Sigmoid colon (tissue), 7 donors: ENCODE data around the gene HSPB7. TPM values are rescaled to one million over a fixed set of nuclear protein-coding genes. Genes with fewer than 3 reads are reported as not detected.

Experiments
- DNase-seq: peaks from one replicate; pipeline ENCODE4 v3.0.0-alpha.2; 2019
- H3K27ac ChIP-seq, 4 donors: fragments of 200-600 bp; sonication (generic); one replicate each; pipeline ENCODE4 v1.5.1; 2016 to 2019; ENCODE audit warnings: mild to moderate bottlenecking in 1 of 4
- H3K27me3 ChIP-seq, 3 donors: fragments of 200-600 bp; sonication (generic); one replicate each; pipeline ENCODE4 v1.5.1; 2019; ENCODE audit warnings: mild to moderate bottlenecking in 1 of 3
- H3K36me3 ChIP-seq, 4 donors: fragments of 200-600 bp; sonication (generic); one replicate each; pipeline ENCODE4 v1.5.1; 2016 to 2019
- H3K4me1 ChIP-seq, 4 donors: fragments of 200-600 bp; sonication (generic); one replicate each; pipeline ENCODE4 v1.5.1; 2017 to 2019
- H3K4me3 ChIP-seq, 4 donors: fragments of 200-600 bp; sonication (generic); one replicate each; pipeline ENCODE4 v1.5.1; 2017 to 2019; ENCODE audit warnings: mild to moderate bottlenecking in 2 of 4, moderate library complexity in 1 of 4
- H3K9me3 ChIP-seq, 4 donors: fragments of 200-600 bp in 3 of 4; sonication (generic) in 3 of 4; one replicate each; pipeline versions ENCODE4 v1.5.1 to v1.6.1; 2013 to 2019
- CTCF ChIP-seq, 4 experiments: fragments of 450-650 bp in 3 of 4; fragments of 200-600 bp in 1 of 4; IDR thresholded peaks; one replicate each; pipeline ENCODE4 v1.5.1; 2016 to 2019; ENCODE audit warnings: antibody characterized with exemption in 4 of 4, mild to moderate bottlenecking in 3 of 4, moderate library complexity in 2 of 4
- EP300 ChIP-seq, 4 donors: sonication (generic); formaldehyde crosslinking; IDR thresholded peaks; one replicate each; pipeline ENCODE4 v1.6.1; 2017; ENCODE audit warnings: antibody characterized with exemption in 4 of 4
- POLR2A ChIP-seq, 2 donors: fragments of 450-650 bp; IDR thresholded peaks; one replicate each; pipeline ENCODE4 v1.6.1; 2016; ENCODE audit warnings: antibody characterized with exemption in 2 of 2, mild to moderate bottlenecking in 2 of 2, moderate library complexity in 2 of 2
- POLR2AphosphoS5 ChIP-seq, 4 donors: sonication (generic); formaldehyde crosslinking; IDR thresholded peaks; one replicate each; pipeline ENCODE4 v1.6.1; 2017; ENCODE audit warnings: antibody characterized with exemption in 4 of 4
- WGBS, 2 donors: extraction: QIAGEN DNeasy Blood & Tissue Kit; methylation state at CpG; one replicate each; pipeline ENCODE4 v1.1.7; 2013; 5-methylcytosine and 5-hydroxymethylcytosine counted together
- intact Hi-C: fragments of 100-400 bp; cut with DNase I; formaldehyde crosslinking; loops from one replicate; pipeline ENCODE4 v1.15.1; 2023
- polyA plus RNA-seq, 3 donors: library from polyadenylated mRNA; stranded (reverse); fragments of 200-250 nt; gene quantifications; one replicate each; pipeline ENCODE4 v1.2.3, GENCODE V29; 2013
- total RNA-seq, 4 donors: library from RNA; depleted of rRNA; stranded (reverse); fragments of >200 nt; gene quantifications; one replicate each; pipeline ENCODE4 v1.1.0, GENCODE V29; 2016
- donor health status: healthy with polysubstance abuse.
- donor health status: Bipolar disorder and iron deficiency.
- donor health status: healthy.

The HSPB7 gene
- total and polyA plus RNA-seq, 7 donors: 6.7 to 224 (median 44.4) TPM

- Histone ChIP-seq H3K36me3 (no peaks in the 10 kb centered on the region), H3K4me3 (no peak overlapping the region), H3K27me3 (no peaks in the 10 kb centered on the region), H3K27ac (no peak overlapping the region), H3K9me3 (no peaks in the 10 kb centered on the region), H3K4me1 (peaks cover 0 to 25% (median 19%) of the 10 kb centered on the region in 4 donors)
- intact Hi-C loops: loop anchor here (1.0 to 5.0 kb wide), 3 partner anchors 23 to 192 kb away; no protein-coding TSS in a partner anchor
- 1 to 3% methylated on average over 4 of the region's 4 CpGs for WGBS, 2 donors
- DNase-seq: peak; percentile 92
- TF ChIP-seq POLR2A (IDR thresholded peaks at IDR 0.05) (no peak), EP300 (IDR thresholded peaks at IDR 0.05) (no peak), POLR2AphosphoS5 (IDR thresholded peaks at IDR 0.05) (no peak), CTCF (IDR thresholded peaks at IDR 0.05) (peak; percentile 97 to 99 (median 98))
These were observed 8.8 kb downstream of the HSPB7 start for GRCh38 chr1:16009030-16009460.

GRCh38 chr1:16007671-16008341 is 10.0 kb downstream of the HSPB7 start:
- Histone ChIP-seq H3K9me3 (no peaks in the 10 kb centered on the region), H3K27ac (no peak overlapping the region), H3K36me3 (no peaks in the 10 kb centered on the region), H3K4me1 (peaks cover 0 to 12% (median 7%) of the 10 kb centered on the region in 4 donors), H3K27me3 (no peaks in the 10 kb centered on the region), H3K4me3 (no peak overlapping the region)
- TF ChIP-seq EP300 (IDR thresholded peaks at IDR 0.05) (no peak), CTCF (IDR thresholded peaks at IDR 0.05) (no peak), POLR2A (IDR thresholded peaks at IDR 0.05) (no peak), POLR2AphosphoS5 (IDR thresholded peaks at IDR 0.05) (no peak)
- DNase-seq: no peak
- intact Hi-C loops: loop anchor here (5.0 kb wide), 1 partner anchor 191 kb away; no protein-coding TSS in a partner anchor
- WGBS, 2 donors: 60 to 77% methylated on average over 6 of the region's 6 CpGs

GRCh38 chr1:16006552-16007485 is 11.0 kb downstream of the HSPB7 start:
- Histone ChIP-seq H3K4me1 (peaks cover 0 to 6% (median 0%) of the 10 kb centered on the region in 4 donors), H3K27ac (no peak overlapping the region), H3K27me3 (no peaks in the 10 kb centered on the region), H3K4me3 (no peak overlapping the region), H3K9me3 (no peaks in the 10 kb centered on the region), H3K36me3 (no peaks in the 10 kb centered on the region)
- 62 to 71% methylated on average over 9 of the region's 9 CpGs for WGBS, 2 donors
- intact Hi-C loops: loop anchor here (5.0 kb wide), 1 partner anchor 190 kb away; no protein-coding TSS in a partner anchor
- TF ChIP-seq POLR2AphosphoS5 (IDR thresholded peaks at IDR 0.05) (no peak), POLR2A (IDR thresholded peaks at IDR 0.05) (no peak), EP300 (IDR thresholded peaks at IDR 0.05) (no peak), CTCF (IDR thresholded peaks at IDR 0.05) (no peak)
- DNase-seq: no peak

- no peaks in the 10 kb centered on the region for H3K27me3 ChIP-seq
- TF ChIP-seq CTCF (IDR thresholded peaks at IDR 0.05) (no peak), EP300 (IDR thresholded peaks at IDR 0.05) (no peak), POLR2AphosphoS5 (IDR thresholded peaks at IDR 0.05) (no peak), POLR2A (IDR thresholded peaks at IDR 0.05) (no peak)
- intact Hi-C loops: loop anchor here (5.0 kb wide), 1 partner anchor 189 kb away; no protein-coding TSS in a partner anchor
- 85 to 86% methylated on average over 11 of the region's 11 CpGs for WGBS, 2 donors
- no peaks in the 10 kb centered on the region for H3K9me3 ChIP-seq
- H3K4me3 ChIP-seq: no peak overlapping the region
- peaks cover 0 to 6% (median 0%) of the 10 kb centered on the region in 4 donors for H3K4me1 ChIP-seq
- DNase-seq: no peak
- H3K36me3 ChIP-seq: no peaks in the 10 kb centered on the region
- no peak overlapping the region for H3K27ac ChIP-seq
These were observed 11.8 kb downstream of the HSPB7 start for GRCh38 chr1:16006010-16006409.
